Stimulated activated CD4-positive, alpha-beta T cell treated with anti-CD3 and anti-CD28 coated beads, Interleukin-15, amount 100 ng/mL, for 1 hour (primary cell): Measurements from ENCODE around the gene KRTAP10-4.
"Not testable (repeated sequence)": the region's sequence is repeated elsewhere in the genome, so short reads cannot be mapped to it uniquely, and the experiment has no call there.

Experiments
- DNase-seq, 2 donors: peaks; one replicate each; pipeline ENCODE4 v3.0.0-alpha.2; 2020; ENCODE audit warnings: low read depth in 1 of 2, low spot score in 1 of 2

The KRTAP10-4 gene

GRCh38 chr21:44573630-44574456 lies at the start of gene KRTAP10-4:
Gene KRTAP10-4 (plus strand): TSS chr21:44573729. CDS start chr21:44573759, 30 bp downstream.
- not testable (repeated sequence) for DNase-seq

GRCh38 chr21:44524414-44525371 lies 48.8 kb upstream of the KRTAP10-4 start:
- DNase-seq = no peak

- DNase-seq = no peak
Observed at GRCh38 chr21:44525391-44526095, 48.0 kb upstream of the KRTAP10-4 start.

GRCh38 chr21:44526096-44526997 lies 47.2 kb upstream of the KRTAP10-4 start:
- no peak for DNase-seq

GRCh38 chr21:44527156-44527982 lies 46.2 kb upstream of the KRTAP10-4 start:
- no peak for DNase-seq

- DNase-seq = no peak
Observed at GRCh38 chr21:44527983-44528633, 45.4 kb upstream of the KRTAP10-4 start.

GRCh38 chr21:44528634-44528995 lies 44.9 kb upstream of the KRTAP10-4 start:
- DNase-seq = no peak

GRCh38 chr21:44529011-44529421 lies 44.5 kb upstream of the KRTAP10-4 start:
- DNase-seq = no peak

GRCh38 chr21:44529503-44530125 lies 43.9 kb upstream of the KRTAP10-4 start:
- DNase-seq = no peak

GRCh38 chr21:44530221-44530902 lies 43.2 kb upstream of the KRTAP10-4 start:
- DNase-seq = no peak

- no peak for DNase-seq
Observed at GRCh38 chr21:44530903-44531605, 42.5 kb upstream of the KRTAP10-4 start.

- no peak for DNase-seq
Observed at GRCh38 chr21:44531606-44532564, 41.6 kb upstream of the KRTAP10-4 start.

GRCh38 chr21:44532712-44533111 lies 40.8 kb upstream of the KRTAP10-4 start:
- DNase-seq = no peak

- DNase-seq = no peak
Observed at GRCh38 chr21:44533121-44533890, 40.2 kb upstream of the KRTAP10-4 start.

- no peak for DNase-seq
Observed at GRCh38 chr21:44533891-44534627, 39.5 kb upstream of the KRTAP10-4 start.
